Naive thymus-derived CD8-positive, alpha-beta T cell (primary cell): Measurements from ENCODE around the gene PYCARD. TPM values are rescaled to one million over a fixed set of nuclear protein-coding genes. Genes with fewer than 3 reads are reported as not detected.
"Not testable (repeated sequence)": the region's sequence is repeated elsewhere in the genome, so short reads cannot be mapped to it uniquely, and the experiment has no call there.

Experiments used
- ATAC-seq, 2 donors: fragments of 150-1000 bp; cut with Tn5 transposase in 1 of 2; sonication (Bioruptor Pico), chemical (Tn5 transposase) in 1 of 2; 1 replicate in 1 of 2; 2 replicates in 1 of 2; pipeline ENCODE4 v1.10.0; 2021; ENCODE audit warnings: mild to moderate bottlenecking in 2 of 2, moderate library complexity in 2 of 2
- POLR2A ChIA-PET: fragments of 350-600 bp; sonication (Branson Sonifier 250); formaldehyde crosslinking; loops from one replicate; lab custom pipeline; 2021; ENCODE audit warnings: antibody characterized with exemption; lab: Charles Lee
- DNase-seq, 10 donors: peaks; one replicate each; pipeline versions ENCODE4 v3.0.0 to v3.0.0-alpha.2; 2020 to 2022
- H3K27ac Mint-ChIP-seq, 10 donors: one replicate each; pipeline ENCODE4 v1.8.0; 2020 to 2022; ENCODE audit warnings: mild to moderate bottlenecking in 10 of 10, mixed read lengths in 10 of 10, moderate library complexity in 4 of 10, inconsistent platforms in 1 of 10
- H3K27me3 Mint-ChIP-seq, 5 donors: one replicate each; pipeline ENCODE4 v1.8.0; 2021 to 2022; ENCODE audit warnings: mixed read lengths in 5 of 5
- H3K36me3 Mint-ChIP-seq, 3 donors: one replicate each; pipeline ENCODE4 v1.8.0; 2020 to 2022; ENCODE audit warnings: mixed read lengths in 3 of 3, mild to moderate bottlenecking in 2 of 3, inconsistent platforms in 1 of 3
- H3K4me1 Mint-ChIP-seq, 4 donors: one replicate each; pipeline ENCODE4 v1.8.0; 2021 to 2022; ENCODE audit warnings: mixed read lengths in 4 of 4
- H3K4me3 Mint-ChIP-seq, 10 donors: one replicate each; pipeline ENCODE4 v1.8.0; 2020 to 2022; ENCODE audit warnings: mild to moderate bottlenecking in 10 of 10, mixed read lengths in 10 of 10, moderate library complexity in 6 of 10, inconsistent platforms in 1 of 10
- H3K9me3 Mint-ChIP-seq, 9 donors: one replicate each; pipeline ENCODE4 v1.8.0; 2020 to 2022; ENCODE audit warnings: mixed read lengths in 9 of 9, mild to moderate bottlenecking in 3 of 9, inconsistent platforms in 1 of 9, moderate library complexity in 1 of 9
- polyA plus RNA-seq, 3 donors: library from polyadenylated mRNA; unstranded; fragments of 300-500 nt; fragmentation: Illumina TruSeq; gene quantifications; one replicate each; pipeline ENCODE4 v1.2.3, GENCODE V29; 2021
- total RNA-seq, 8 experiments: library from RNA in 2 of 8; stranded (reverse) in 2 of 8; gene quantifications; one replicate each; pipeline ENCODE4 v1.2.3 and lab custom pipeline; 2021 to 2026

Gene PYCARD
- total and polyA plus RNA-seq, 5 experiments from 2014 or later = 22.0 to 65.2 (median 39.3) TPM

- peak overlapping the region; percentile 92 to 98 (median 95) for H3K4me3 Mint-ChIP-seq
- POLR2A ChIA-PET = interaction anchor here (0.6 to 6.6 kb wide), 42 partner anchors 11 to 1038 kb away, joined by 3 to 240 read pairs (median 6); partner anchors contain the start of genes ARMC5, BCKDK, ITGAX and KAT8
- H3K9me3 Mint-ChIP-seq = no peaks in the 10 kb centered on the region
- DNase-seq (no peak), ATAC-seq (no peak)
- H3K27me3 Mint-ChIP-seq = peaks cover 0 to 3% (median 0%) of the 10 kb centered on the region in 5 donors
- peak overlapping the region; percentile 92 to 100 (median 98) for H3K27ac Mint-ChIP-seq
- H3K4me1 Mint-ChIP-seq = peaks cover 40 to 64% (median 54%) of the 10 kb centered on the region in 4 donors
- H3K36me3 Mint-ChIP-seq = peaks cover 7 to 36% (median 29%) of the 10 kb centered on the region in 3 donors
These were observed 23.3 kb downstream of the PYCARD start for GRCh38 chr16:31179219-31179746.

DNA sequence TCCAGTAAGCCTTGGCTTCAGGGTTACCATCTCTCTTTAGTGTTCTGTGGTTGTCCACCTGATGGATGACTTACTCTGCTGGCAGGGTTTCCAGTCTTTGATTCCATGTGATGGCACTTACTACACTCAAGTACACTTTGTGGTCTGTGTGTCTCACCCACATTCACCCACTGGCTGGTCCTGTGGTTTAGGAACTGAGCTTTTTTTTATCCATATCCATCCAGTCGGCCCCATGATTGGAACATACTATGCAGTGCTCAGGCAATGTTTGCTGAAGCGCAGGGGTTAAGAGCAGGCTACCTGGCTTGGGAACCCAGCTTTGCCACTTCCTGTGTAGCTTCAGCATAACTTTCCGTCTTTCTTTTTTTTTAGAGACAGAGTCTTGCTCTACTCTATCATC, 25.4 kb downstream of the PYCARD start:
- peak overlapping the region; percentile 74 to 98 (median 84) for H3K4me3 Mint-ChIP-seq
- DNase-seq (peak in 9 of 10 donors; percentile 21 to 73 (median 54)), ATAC-seq (peak; percentile 43 to 48)
- peak overlapping the region; percentile 2 to 99 (median 93) for H3K27ac Mint-ChIP-seq
- no peaks in the 10 kb centered on the region for H3K9me3 Mint-ChIP-seq
- POLR2A ChIA-PET = interaction anchor here (0.5 to 6.6 kb wide), 17 partner anchors 10 to 281 kb away, joined by 3 to 240 read pairs (median 4); partner anchors contain the start of genes KAT8, PYCARD, ZNF646 and ZNF668
- H3K4me1 Mint-ChIP-seq = peaks cover 22 to 44% (median 34%) of the 10 kb centered on the region in 4 donors
- peaks cover 7 to 14% (median 12%) of the 10 kb centered on the region in 3 donors for H3K36me3 Mint-ChIP-seq
- peaks cover 0 to 3% (median 0%) of the 10 kb centered on the region in 5 donors for H3K27me3 Mint-ChIP-seq

GRCh38 chr16:31170048-31170447, 32.5 kb downstream of the PYCARD start:
- not testable (repeated sequence) for ATAC-seq, DNase-seq, H3K27ac Mint-ChIP-seq, H3K4me3 Mint-ChIP-seq, H3K36me3 Mint-ChIP-seq, H3K4me1 Mint-ChIP-seq, H3K9me3 Mint-ChIP-seq, H3K27me3 Mint-ChIP-seq
- POLR2A ChIA-PET = interaction anchor here (1.3 kb wide), 1 partner anchor 28 kb away, joined by 3 read pairs; no protein-coding TSS in a partner anchor

GRCh38 chr16:31168848-31169247, 33.7 kb downstream of the PYCARD start:
- H3K27ac Mint-ChIP-seq = peak overlapping the region in 1 of 10 donors; percentile 62
- H3K27me3 Mint-ChIP-seq = no peaks in the 10 kb centered on the region
- H3K36me3 Mint-ChIP-seq = no peaks in the 10 kb centered on the region
- peaks cover 0 to 2% (median 1%) of the 10 kb centered on the region in 4 donors for H3K4me1 Mint-ChIP-seq
- ATAC-seq (no peak), DNase-seq (no peak)
- H3K4me3 Mint-ChIP-seq = no peak overlapping the region
- POLR2A ChIA-PET = interaction anchor here (2.2 kb wide), 1 partner anchor 11 kb away, joined by 10 read pairs; the partner anchor contains the start of gene FUS
- no peaks in the 10 kb centered on the region for H3K9me3 Mint-ChIP-seq

- H3K27me3 Mint-ChIP-seq = no peaks in the 10 kb centered on the region
- no peak for ATAC-seq
- H3K36me3 Mint-ChIP-seq = no peaks in the 10 kb centered on the region
- H3K4me3 Mint-ChIP-seq = no peak overlapping the region
- POLR2A ChIA-PET = interaction anchor here (0.9 to 2.3 kb wide), 4 partner anchors 10 to 24 kb away, joined by 3 to 16 read pairs (median 8); partner anchors contain the start of gene FUS
- DNase-seq = no peak
- no peaks in the 10 kb centered on the region for H3K9me3 Mint-ChIP-seq
- H3K27ac Mint-ChIP-seq = no peak overlapping the region
- H3K4me1 Mint-ChIP-seq = peaks cover 0 to 2% (median 1%) of the 10 kb centered on the region in 4 donors
These were observed 35.2 kb downstream of the PYCARD start for GRCh38 chr16:31167315-31167714.

GRCh38 chr16:31157136-31157535, 45.4 kb downstream of the PYCARD start:
- Mint-ChIP-seq H3K4me3 (peak overlapping the region in 8 of 10 donors; percentile 31 to 65 (median 48)), H3K9me3 (no peaks in the 10 kb centered on the region), H3K27ac (peak overlapping the region in 3 of 10 donors; percentile 35 to 66 (median 60)), H3K4me1 (peaks cover 0 to 11% (median 5%) of the 10 kb centered on the region in 4 donors), H3K36me3 (no peaks in the 10 kb centered on the region), H3K27me3 (no peaks in the 10 kb centered on the region)
- POLR2A ChIA-PET = interaction anchor here (0.7 to 3.5 kb wide), 6 partner anchors 11 to 130 kb away, joined by 3 to 20 read pairs (median 6); partner anchors contain the start of gene FUS
- DNase-seq (no peak), ATAC-seq (no peak)

Other genes starting within 250 kb of the PYCARD start
- gene SETD1A, start 245.0 kb downstream of the PYCARD start, total RNA-seq = 10 to 100 TPM; 39.5 to 44.3 TPM
- gene SETD1A, start 245.0 kb downstream of the PYCARD start, polyA plus RNA-seq = 1 to 10 TPM in 1 of 3 donors, under 1 TPM in 2; 0.35 to 2.0 (median 0.77) TPM
- 1 to 10 TPM; 1.2 to 1.9 TPM for gene HSD3B7, start 217.6 kb downstream of the PYCARD start, total RNA-seq
- gene HSD3B7, start 217.6 kb downstream of the PYCARD start, polyA plus RNA-seq = under 1 TPM in 2 of 3 donors, not detected in 1; 0.07 to 0.08 TPM
- gene STX1B, start 192.1 kb downstream of the PYCARD start, total RNA-seq = 1 to 10 TPM; 2.9 to 3.9 TPM
- under 1 TPM in 2 of 3 donors, not detected in 1; 0.07 to 0.49 TPM for gene STX1B, start 192.1 kb downstream of the PYCARD start, polyA plus RNA-seq
- gene STX4, start 169.2 kb downstream of the PYCARD start, total RNA-seq = 100 to 1,000 TPM in 1 of 2 experiments, 10 to 100 TPM in 1; 97.9 to 100 TPM
- gene STX4, start 169.2 kb downstream of the PYCARD start, polyA plus RNA-seq = 10 to 100 TPM; 23.2 to 31.3 (median 23.7) TPM
- gene ZNF668, start 128.5 kb downstream of the PYCARD start, total RNA-seq = 10 to 100 TPM; 11.7 to 13.7 TPM
- gene ZNF668, start 128.5 kb downstream of the PYCARD start, polyA plus RNA-seq = 1 to 10 TPM; 4.2 to 9.1 (median 7.5) TPM
- 10 to 100 TPM; 33.2 to 35.7 TPM for gene ZNF646, start 128.3 kb downstream of the PYCARD start, total RNA-seq
- 1 to 10 TPM; 2.8 to 9.1 (median 4.0) TPM for gene ZNF646, start 128.3 kb downstream of the PYCARD start, polyA plus RNA-seq
- 10 to 100 TPM; 11.1 to 11.4 TPM for gene PRSS53, start 113.8 kb downstream of the PYCARD start, total RNA-seq
- under 1 TPM; 0.49 to 0.54 (median 0.51) TPM for gene PRSS53, start 113.8 kb downstream of the PYCARD start, polyA plus RNA-seq
- gene VKORC1, start 108.0 kb downstream of the PYCARD start, total RNA-seq = 10 to 100 TPM; 42.0 to 47.8 TPM
- 100 to 1,000 TPM in 1 of 3 donors, 10 to 100 TPM in 2; 98.2 to 109 (median 99.1) TPM for gene VKORC1, start 108.0 kb downstream of the PYCARD start, polyA plus RNA-seq
- 10 to 100 TPM; 17.1 to 19.7 TPM for gene BCKDK, start 94.4 kb downstream of the PYCARD start, total RNA-seq
- 10 to 100 TPM; 20.8 to 30.8 (median 23.4) TPM for gene BCKDK, start 94.4 kb downstream of the PYCARD start, polyA plus RNA-seq
- gene KAT8, start 85.1 kb downstream of the PYCARD start, total RNA-seq = 100 to 1,000 TPM; 118 to 123 TPM
- gene KAT8, start 85.1 kb downstream of the PYCARD start, polyA plus RNA-seq = 10 to 100 TPM; 58.0 to 90.5 (median 67.4) TPM
- not detected for gene PRSS8, start 67.0 kb downstream of the PYCARD start, total RNA-seq
- gene PRSS8, start 67.0 kb downstream of the PYCARD start, polyA plus RNA-seq = not detected
- gene PRSS36, start 52.7 kb downstream of the PYCARD start, total RNA-seq = under 1 TPM; 0.63 to 0.83 TPM
- gene PRSS36, start 52.7 kb downstream of the PYCARD start, polyA plus RNA-seq = 1 to 10 TPM in 2 of 3 donors, under 1 TPM in 1; 0.79 to 3.5 (median 1.4) TPM
- gene FUS, start 22.6 kb downstream of the PYCARD start, total RNA-seq = 100 to 1,000 TPM; 607 to 637 TPM
- 100 to 1,000 TPM; 118 to 163 (median 149) TPM for gene FUS, start 22.6 kb downstream of the PYCARD start, polyA plus RNA-seq
- not detected for gene TRIM72, start 11.4 kb upstream of the PYCARD start, total RNA-seq
- gene TRIM72, start 11.4 kb upstream of the PYCARD start, polyA plus RNA-seq = not detected
- not detected for gene PYDC1, start 14.4 kb upstream of the PYCARD start, total RNA-seq
- not detected for gene PYDC1, start 14.4 kb upstream of the PYCARD start, polyA plus RNA-seq
- 1 to 10 TPM; 1.5 to 1.8 TPM for gene ITGAM, start 57.2 kb upstream of the PYCARD start, total RNA-seq
- 1 to 10 TPM in 1 of 3 donors, under 1 TPM in 2; 0.21 to 6.5 (median 0.77) TPM for gene ITGAM, start 57.2 kb upstream of the PYCARD start, polyA plus RNA-seq
- gene ITGAX, start 152.4 kb upstream of the PYCARD start, total RNA-seq = under 1 TPM; 0.80 to 0.88 TPM
- 1 to 10 TPM in 1 of 3 donors, under 1 TPM in 2; 0.03 to 1.1 (median 0.06) TPM for gene ITGAX, start 152.4 kb upstream of the PYCARD start, polyA plus RNA-seq
- gene ITGAD, start 190.6 kb upstream of the PYCARD start, total RNA-seq = not detected
- under 1 TPM in 1 of 3 donors, not detected in 2; 0.52 TPM for gene ITGAD, start 190.6 kb upstream of the PYCARD start, polyA plus RNA-seq
- not detected for gene COX6A2, start 225.6 kb upstream of the PYCARD start, total RNA-seq
- gene COX6A2, start 225.6 kb upstream of the PYCARD start, polyA plus RNA-seq = not detected
- under 1 TPM; 0.38 to 0.49 TPM for gene ZNF843, start 240.0 kb upstream of the PYCARD start, total RNA-seq
- under 1 TPM in 2 of 3 donors, not detected in 1; 0.03 to 0.21 TPM for gene ZNF843, start 240.0 kb upstream of the PYCARD start, polyA plus RNA-seq